RPMI8226 (cell line): ENCODE measurements around the gene ZGLP1.
A peak's percentile ranks its signal among the peaks of the same experiment; 100 is the strongest.
"Not testable (repeated sequence)": the region's sequence is repeated elsewhere in the genome, so short reads cannot be mapped to it uniquely, and the experiment has no call there.

ENCODE experiments used
- DNase-seq: peaks from one replicate; pipeline ENCODE4 v3.0.0-alpha.2; 2015

The ZGLP1 gene

DNA sequence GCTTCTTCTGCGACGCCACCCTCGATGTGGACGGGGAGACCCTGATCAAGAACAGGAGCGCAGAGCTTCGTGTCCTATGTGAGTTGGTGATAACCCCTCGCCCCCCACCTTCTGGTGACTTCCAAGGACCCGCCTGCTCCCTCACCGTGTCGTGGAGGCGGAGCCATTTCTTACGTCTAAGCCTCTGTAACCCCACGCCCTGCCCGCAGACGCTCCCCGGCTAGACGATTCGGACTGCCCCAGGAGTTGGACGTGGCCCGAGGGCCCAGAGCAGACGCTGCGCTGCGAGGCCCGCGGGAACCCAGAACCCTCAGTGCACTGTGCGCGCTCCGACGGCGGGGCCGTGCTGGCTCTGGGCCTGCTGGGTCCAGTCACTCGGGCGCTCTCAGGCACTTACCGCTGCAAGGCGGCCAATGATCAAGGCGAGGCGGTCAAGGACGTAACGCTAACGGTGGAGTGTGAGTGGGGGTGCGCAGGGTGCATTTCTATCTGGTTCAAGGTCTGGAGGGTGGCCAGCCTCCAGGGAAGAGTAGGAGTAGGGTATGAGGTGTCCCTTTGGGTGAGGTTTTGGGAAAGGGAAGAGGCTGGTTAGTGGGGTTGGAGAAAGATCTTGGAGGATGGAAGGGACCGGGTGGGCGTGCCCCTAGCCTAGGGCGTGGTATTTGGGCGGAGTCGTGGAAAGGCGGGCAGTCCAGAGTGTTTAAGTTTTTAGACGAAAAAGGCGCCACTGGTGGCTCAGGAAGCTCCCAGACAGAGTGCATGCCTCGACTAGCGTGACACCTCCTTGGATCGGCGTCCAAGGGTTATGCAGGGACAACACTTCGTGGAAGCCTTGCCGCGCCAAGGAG, 16.6 kb downstream of the ZGLP1 start:
- no peak for DNase-seq

DNA sequence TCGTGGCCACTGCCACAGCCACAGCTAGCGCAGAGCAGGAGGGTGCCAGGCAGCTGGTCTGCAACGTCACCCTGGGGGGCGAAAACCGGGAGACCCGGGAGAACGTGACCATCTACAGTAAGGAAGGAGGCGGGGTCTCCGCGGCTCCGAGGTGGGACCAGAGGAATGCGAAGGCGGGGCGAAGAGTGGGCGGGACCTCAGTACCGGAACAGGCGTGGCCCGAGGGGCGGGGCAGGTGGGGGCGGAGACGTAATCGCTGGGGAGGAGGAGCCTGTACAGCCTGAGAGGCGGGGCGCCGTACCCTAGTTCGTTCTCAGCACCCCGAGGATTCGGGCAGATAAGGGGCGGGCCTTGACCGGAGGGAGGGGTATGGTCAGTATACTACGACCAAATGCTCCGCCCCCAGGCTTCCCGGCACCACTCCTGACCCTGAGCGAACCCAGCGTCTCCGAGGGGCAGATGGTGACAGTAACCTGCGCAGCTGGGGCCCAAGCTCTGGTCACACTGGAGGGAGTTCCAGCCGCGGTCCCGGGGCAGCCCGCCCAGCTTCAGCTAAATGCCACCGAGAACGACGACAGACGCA, 17.3 kb downstream of the ZGLP1 start:
- peak; percentile 54 for DNase-seq

DNA sequence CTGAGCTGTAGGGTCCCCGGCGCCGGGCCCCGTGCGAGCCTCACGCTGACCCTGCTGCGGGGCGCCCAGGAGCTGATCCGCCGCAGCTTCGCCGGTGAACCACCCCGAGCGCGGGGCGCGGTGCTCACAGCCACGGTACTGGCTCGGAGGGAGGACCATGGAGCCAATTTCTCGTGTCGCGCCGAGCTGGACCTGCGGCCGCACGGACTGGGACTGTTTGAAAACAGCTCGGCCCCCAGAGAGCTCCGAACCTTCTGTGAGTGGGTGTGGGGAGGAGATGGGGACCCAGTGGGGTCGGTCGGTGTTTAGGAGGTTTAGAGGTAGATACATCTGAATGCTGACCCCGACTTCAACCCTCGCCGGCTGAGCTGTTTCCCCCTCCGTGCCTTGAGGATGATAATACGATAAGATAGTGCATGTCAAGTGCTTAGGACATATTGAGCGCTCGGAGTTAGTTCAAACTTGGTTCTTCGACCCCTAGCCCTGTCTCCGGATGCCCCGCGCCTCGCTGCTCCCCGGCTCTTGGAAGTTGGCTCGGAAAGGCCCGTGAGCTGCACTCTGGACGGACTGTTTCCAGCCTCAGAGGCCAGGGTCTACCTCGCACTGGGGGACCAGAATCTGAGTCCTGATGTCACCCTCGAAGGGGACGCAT, 17.9 kb downstream of the ZGLP1 start:
- no peak for DNase-seq

DNA sequence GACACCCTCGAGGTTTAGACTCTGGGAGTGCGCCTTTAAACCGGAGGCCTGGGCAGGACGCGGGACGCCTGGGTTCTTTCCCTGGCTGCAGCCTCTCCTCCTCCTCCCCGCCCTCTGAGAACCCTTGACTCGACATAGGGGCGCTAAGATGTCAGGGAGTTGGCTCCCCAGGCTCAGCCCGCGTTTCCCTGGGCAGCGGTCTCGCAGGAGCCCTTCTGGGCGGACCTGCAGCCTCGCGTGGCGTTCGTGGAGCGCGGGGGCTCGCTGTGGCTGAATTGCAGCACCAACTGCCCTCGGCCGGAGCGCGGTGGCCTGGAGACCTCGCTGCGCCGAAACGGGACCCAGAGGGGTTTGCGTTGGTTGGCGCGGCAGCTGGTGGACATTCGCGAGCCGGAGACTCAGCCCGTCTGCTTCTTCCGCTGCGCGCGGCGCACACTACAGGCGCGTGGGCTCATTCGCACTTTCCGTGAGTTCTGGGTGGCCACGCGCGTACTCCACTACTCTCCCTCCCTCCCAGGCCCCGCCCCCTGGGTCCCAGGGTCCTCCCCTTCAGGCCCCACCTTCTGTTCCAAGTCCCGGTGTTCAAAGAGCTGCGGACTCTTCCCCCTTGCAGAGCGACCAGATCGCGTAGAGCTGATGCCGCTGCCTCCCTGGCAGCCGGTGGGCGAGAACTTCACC, 18.6 kb downstream of the ZGLP1 start:
- DNase-seq: peak; percentile 86

DNA sequence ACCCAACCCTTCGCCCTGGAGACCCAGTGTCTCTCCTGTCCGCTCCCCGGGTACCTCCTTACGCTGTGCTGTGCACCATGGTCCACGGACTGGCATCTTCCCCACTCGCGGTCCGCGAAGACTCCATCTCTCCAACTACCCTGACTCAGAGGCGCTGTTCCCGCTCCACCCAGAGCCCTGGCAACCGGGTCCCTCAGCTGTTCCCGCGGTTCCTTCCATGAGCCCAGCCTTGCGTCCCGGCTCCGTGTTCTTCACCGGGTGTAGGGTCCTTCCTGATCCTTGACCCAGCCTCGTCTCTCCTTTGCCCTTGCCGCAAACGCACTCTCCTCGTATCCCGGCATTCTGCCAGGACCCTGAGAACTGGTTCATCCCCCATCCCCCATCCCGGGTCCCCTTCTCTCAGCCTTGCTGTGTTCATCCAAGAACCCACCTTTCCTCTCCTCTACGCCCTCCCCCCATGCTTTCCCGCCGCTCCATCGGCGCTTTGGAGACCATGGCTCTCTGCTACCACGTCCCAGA, 19.2 kb downstream of the ZGLP1 start:
- peak; percentile 54 for DNase-seq

DNA sequence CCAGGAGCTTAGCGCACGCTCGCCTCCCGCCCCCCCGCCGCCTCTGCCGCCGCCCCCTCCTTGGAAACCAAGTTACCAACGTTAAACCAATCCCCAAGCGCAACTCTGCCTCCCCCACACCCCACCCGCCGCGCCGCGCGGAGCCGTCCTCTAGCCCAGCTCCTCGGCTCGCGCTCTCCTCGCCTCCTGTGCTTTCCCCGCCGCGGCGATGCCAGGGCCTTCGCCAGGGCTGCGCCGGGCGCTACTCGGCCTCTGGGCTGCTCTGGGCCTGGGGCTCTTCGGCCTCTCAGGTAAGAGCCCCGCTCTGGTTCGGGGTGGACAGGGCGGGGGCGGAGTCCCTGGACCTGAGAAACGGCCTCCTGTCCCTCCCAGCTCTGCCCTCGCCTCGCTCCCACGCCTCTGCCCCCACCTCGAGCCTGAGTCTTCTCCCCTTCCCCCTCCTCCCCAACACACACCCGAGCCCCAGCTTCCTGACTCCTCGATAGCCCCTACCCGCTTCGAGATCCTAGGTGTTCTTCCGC, 19.7 kb downstream of the ZGLP1 start, which contains the start of gene ICAM5:
Gene ICAM5, plus strand, starts transcription at position 117 of the 521 bp plus-strand sequence. Its CDS starts 92 bp downstream, at position 209.
- DNase-seq: peak; percentile 83

DNA sequence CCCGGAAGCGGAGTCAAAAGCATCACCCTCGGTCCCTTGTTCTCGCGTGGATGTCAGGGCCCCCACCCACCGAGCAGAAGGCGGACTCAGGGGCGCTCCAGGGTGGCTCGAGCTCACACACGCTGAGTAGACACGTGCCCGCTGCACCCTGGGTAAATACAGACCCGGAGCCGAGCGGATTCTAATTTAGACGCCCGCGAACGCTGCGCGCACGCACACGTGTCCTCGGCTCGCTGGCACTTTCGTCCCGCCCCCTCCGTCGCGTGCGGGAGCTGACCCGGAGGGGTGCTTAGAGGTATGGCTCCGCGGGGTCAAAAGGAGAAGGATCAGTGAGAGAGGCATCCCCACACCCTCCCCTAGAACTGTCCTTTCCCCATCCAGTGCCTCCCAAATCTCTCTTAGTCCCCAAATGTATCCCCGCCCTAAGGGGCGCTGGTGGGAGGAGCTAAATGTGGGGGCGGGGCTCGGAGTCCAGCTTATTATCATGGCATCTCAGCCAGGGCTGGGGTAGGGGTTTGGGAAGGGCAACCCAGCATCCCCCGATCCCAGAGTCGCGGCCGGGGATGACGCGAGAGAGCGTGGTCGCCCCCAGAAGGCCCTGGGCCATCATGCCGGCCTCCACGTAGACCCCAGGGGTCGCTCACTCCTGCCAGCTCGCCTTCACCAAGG, 20.3 kb downstream of the ZGLP1 start:
- DNase-seq: peak; percentile 96

DNA sequence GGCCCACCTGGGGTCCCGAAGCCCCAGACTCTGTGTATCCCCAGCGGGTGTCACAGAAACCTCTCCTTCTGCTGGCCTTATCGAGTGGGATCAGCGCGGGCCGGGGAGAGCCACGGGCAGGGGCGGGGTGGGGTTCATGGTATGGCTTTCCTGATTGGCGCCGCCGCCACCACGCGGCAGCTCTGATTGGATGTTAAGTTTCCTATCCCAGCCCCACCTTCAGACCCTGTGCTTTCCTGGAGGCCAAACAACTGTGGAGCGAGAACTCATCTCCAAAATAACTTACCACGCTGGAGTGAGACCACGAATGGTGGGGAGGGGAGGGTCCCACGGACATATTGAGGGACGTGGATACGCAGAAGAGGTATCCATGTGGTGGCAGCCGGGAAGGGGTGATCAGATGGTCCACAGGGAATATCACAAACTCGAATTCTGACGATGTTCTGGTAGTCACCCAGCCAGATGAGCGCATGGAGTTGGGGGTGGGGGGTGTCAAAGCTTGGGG, 20.9 kb downstream of the ZGLP1 start:
- peak; percentile 88 for DNase-seq

DNA sequence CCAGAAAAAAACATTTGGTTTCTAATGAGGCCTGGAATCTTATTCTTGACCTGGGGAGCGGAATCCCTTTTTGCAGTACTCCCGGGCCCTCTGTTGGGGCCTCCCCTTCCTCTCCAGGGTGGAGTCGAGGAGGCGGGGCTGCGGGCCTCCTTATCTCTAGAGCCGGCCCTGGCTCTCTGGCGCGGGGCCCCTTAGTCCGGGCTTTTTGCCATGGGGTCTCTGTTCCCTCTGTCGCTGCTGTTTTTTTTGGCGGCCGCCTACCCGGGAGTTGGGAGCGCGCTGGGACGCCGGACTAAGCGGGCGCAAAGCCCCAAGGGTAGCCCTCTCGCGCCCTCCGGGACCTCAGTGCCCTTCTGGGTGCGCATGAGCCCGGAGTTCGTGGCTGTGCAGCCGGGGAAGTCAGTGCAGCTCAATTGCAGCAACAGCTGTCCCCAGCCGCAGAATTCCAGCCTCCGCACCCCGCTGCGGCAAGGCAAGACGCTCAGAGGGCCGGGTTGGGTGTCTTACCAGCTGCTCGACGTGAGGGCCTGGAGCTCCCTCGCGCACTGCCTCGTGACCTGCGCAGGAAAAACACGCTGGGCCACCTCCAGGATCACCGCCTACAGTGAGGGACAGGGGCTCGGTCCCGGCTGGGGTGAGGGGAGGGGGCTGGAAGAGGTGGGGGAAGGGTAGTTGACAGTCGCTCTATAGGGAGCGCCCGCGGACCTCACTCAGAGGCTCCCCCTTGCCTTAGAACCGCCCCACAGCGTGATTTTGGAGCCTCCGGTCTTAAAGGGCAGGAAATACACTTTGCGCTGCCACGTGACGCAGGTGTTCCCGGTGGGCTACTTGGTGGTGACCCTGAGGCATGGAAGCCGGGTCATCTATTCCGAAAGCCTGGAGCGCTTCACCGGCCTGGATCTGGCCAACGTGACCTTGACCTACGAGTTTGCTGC, 22.5 kb downstream of the ZGLP1 start, which contains the start of gene ICAM4:
Gene ICAM4, plus strand, starts transcription at position 153 of the 935 bp plus-strand sequence. Its CDS starts 58 bp downstream, at position 211.
- peak; percentile 82 for DNase-seq

DNA sequence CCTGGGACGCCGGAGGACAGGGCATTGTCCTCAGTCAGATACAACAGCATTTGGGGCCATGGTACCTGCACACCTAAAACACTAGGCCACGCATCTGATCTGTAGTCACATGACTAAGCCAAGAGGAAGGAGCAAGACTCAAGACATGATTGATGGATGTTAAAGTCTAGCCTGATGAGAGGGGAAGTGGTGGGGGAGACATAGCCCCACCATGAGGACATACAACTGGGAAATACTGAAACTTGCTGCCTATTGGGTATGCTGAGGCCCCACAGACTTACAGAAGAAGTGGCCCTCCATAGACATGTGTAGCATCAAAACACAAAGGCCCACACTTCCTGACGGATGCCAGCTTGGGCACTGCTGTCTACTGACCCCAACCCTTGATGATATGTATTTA, 24.2 kb downstream of the ZGLP1 start:
- no peak for DNase-seq

DNA sequence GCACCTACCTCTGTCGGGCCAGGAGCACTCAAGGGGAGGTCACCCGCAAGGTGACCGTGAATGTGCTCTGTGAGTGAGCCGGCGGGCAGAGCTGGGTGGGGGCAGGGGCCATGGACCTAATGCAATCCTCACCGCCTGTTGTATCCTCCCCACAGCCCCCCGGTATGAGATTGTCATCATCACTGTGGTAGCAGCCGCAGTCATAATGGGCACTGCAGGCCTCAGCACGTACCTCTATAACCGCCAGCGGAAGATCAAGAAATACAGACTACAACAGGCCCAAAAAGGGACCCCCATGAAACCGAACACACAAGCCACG, 24.7 kb downstream of the ZGLP1 start:
- no peak for DNase-seq

DNA sequence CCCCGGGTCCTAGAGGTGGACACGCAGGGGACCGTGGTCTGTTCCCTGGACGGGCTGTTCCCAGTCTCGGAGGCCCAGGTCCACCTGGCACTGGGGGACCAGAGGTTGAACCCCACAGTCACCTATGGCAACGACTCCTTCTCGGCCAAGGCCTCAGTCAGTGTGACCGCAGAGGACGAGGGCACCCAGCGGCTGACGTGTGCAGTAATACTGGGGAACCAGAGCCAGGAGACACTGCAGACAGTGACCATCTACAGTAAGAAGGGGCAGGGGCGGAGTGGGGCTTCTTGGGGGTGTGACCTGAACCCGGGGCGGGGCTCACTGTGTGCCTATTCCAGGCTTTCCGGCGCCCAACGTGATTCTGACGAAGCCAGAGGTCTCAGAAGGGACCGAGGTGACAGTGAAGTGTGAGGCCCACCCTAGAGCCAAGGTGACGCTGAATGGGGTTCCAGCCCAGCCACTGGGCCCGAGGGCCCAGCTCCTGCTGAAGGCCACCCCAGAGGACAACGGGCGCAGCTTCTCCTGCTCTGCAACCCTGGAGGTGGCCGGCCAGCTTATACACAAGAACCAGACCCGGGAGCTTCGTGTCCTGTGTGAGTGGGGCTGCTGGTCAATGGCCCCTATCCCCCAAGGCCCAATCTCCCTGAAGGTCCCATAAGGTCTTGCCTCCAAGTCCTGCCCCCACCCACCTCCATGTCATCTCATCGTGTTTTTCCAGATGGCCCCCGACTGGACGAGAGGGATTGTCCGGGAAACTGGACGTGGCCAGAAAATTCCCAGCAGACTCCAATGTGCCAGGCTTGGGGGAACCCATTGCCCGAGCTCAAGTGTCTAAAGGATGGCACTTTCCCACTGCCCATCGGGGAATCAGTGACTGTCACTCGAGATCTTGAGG, 25.3 kb downstream of the ZGLP1 start:
- DNase-seq: no peak

DNA sequence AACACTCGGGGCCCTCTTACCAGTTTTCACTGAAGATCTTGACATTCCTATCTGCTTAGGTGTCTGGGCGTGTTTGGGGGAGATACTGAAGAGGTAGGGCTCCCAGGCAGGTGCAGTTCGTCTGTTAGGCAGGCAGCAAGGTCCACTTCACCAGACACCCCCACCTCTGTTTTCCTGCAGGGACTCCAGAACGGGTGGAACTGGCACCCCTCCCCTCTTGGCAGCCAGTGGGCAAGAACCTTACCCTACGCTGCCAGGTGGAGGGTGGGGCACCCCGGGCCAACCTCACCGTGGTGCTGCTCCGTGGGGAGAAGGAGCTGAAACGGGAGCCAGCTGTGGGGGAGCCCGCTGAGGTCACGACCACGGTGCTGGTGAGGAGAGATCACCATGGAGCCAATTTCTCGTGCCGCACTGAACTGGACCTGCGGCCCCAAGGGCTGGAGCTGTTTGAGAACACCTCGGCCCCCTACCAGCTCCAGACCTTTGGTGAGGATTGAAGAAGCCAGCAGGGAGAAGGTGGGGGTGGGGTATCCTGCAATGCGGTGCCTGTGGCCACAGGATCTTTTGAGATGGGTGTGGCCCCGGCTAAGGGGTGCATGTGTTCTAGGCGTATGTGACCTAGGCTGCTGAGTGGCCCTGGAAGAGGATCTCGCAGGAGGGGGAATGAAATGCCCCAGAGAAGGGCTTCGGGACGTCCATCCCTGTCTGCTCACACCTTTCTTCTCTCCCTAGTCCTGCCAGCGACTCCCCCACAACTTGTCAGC, 26.1 kb downstream of the ZGLP1 start:
- no peak for DNase-seq

DNA sequence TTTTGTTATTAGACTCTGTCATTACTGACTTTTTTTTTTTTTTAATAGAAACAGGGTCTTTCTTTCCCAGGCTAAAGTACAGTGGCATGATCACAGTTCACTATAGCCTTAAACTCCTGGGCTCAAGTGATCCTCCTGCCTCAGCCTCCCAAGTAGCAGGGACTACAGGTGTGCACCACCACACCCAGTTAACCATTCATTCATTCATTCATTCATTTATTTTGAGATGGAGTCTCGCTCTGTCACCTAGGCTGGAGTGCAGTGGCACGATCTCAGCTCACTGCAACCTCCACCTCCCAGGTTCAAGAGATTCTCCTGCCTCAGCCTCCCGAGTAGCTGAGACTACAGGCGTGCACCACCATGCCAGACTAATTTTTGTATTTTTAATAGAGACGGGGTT, 27.6 kb downstream of the ZGLP1 start:
- DNase-seq: not testable (repeated sequence)

DNA sequence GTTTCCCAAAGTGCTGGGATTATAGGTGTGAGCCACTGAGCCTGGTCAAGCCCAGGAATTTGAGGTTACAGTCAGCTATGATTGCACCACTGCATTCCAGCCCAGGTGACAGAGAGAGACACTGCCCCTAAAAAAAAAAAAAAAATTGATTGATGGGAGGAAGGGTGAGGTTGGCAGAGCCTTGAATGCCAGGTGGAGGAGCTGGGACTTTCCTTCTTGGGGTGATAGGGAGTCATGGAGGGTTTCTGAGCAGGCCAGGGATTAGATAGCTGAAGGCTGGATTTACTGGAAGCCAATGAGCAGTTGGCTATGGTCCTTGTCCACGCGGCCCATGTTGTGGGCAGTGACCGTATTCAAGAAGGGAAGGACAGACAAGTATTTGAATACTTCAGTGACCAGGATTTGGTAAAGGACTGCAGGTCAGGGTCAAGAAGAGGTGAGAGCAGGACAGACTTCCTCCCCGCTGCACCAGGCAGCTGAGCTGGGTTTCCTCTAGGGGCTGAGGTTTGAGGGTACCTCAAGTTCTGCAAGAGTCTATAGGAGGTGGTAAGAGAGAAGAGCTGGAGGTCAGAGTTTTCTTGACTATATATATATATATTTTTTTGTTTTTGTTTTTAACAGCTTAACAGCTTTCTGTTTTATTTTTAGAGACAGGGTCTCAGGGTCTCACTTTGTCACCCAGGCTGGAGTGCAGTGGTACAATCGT, 29.7 kb downstream of the ZGLP1 start:
- DNase-seq: no peak

DNA sequence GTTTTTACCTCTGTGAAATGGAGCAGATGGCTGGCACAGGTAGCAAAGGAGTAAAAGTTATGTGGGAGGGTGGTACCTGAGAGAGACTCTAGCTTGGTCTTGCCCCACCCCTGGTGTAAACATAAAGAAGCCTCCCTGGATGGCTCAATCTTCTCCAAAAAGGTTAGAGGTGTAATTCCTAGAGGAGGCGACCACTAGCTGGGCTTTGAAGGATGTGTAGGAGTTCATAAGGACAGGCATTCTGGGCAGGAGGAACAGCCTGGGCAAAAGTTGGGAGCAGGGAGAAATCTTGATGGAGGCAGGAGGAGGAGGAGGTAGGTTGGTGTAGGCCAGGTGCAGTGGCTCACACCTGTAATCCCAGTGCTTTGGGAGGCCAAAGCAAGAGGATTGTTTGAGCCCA, 30.7 kb downstream of the ZGLP1 start:
- DNase-seq: no peak

DNA sequence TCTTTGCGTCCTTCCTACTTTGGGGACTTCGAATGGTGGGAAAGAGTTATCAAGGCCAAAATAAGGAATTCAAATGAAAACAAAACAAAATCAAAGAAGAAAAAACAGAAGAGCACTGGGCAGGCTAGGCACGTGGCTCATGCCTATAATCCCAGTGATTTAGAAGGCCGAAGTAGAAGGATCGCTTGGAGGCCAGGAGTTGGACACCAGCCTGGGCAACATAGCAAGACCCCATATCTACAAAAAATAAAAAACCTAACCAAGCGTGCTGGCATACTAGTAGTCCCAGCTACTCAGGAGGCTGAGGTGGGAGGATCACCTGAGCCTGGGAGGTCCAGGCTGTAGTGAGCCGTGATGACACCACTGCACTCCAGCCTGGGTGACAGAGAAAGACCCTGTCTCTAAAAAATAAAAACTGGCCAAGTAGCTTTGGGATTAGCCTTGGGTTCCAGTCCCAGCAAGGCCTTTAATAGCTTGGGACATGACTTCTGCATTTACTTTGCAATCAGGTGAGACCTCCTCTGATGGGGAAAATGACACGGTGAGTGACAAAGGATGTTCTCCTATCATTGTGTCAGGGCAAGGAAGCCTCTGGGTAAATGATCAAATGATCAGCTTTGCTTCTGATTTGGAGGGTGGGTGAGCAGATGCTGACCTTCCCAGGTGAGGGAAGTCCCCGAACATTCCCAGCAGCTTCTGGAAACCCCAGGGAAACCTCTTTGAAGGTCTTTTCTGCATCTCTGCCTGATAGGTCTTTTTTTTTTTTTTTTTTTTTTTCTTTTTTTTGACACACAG, 31.6 kb downstream of the ZGLP1 start:
- no peak for DNase-seq
